AG09319 (cell line): ENCODE measurements around the gene BCAN.

ENCODE experiments used
- DNase-seq: peaks from one replicate; pipeline ENCODE4 v3.0.0-alpha.2; 2010; ENCODE audit warnings: low read depth; ENCODE audit errors: extremely low read depth
- TF ChIP-seq, protein P1 (sequence below): IDR thresholded peaks from 2 replicates; pipeline ENCODE4 v1.5.1; 2011; ENCODE audit warnings: low read depth, mild to moderate bottlenecking, inconsistent platforms, low read length, moderate library complexity

The BCAN gene

DNA sequence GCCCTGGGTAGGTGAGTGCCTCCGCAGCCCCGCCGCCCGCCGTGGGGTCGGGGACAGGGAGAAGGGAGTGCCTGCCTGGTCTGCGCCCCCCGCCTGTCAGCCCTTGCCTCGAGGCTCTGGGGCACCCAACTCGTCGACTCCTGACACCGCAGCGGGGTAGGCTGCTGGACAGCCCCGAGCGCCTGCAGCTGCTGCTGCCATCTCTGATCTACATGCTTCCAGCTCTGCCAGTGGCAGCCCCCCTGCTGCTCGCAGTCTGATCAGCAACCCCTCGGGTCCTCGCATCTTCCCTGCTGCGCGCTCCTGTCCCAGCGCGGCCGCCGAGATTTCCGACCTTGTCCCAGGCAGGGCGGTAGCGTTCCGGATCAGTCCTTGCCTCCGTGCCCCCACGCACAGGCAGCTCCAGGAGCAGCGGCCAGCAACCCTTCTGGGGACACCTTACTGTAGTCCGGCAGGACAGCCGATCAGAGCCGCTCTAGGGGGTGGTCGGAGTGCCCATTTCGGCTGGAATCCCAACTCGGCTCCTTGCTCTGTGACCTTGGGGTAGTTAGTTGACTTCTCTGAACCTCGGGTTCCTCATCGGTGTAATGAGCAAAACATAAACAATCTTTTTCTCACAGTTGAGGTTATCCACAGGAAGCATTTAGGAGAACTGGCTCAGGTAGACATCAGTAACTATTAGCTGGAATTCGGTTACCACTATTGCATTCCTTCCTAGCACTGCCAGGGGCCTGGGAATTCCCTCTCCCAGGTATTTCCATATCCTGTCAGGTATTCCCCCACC is 540 bp downstream of the BCAN start:
- DNase-seq = no peak
- TF ChIP-seq, protein P1, sequence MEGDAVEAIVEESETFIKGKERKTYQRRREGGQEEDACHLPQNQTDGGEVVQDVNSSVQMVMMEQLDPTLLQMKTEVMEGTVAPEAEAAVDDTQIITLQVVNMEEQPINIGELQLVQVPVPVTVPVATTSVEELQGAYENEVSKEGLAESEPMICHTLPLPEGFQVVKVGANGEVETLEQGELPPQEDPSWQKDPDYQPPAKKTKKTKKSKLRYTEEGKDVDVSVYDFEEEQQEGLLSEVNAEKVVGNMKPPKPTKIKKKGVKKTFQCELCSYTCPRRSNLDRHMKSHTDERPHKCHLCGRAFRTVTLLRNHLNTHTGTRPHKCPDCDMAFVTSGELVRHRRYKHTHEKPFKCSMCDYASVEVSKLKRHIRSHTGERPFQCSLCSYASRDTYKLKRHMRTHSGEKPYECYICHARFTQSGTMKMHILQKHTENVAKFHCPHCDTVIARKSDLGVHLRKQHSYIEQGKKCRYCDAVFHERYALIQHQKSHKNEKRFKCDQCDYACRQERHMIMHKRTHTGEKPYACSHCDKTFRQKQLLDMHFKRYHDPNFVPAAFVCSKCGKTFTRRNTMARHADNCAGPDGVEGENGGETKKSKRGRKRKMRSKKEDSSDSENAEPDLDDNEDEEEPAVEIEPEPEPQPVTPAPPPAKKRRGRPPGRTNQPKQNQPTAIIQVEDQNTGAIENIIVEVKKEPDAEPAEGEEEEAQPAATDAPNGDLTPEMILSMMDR = no peak

DNA sequence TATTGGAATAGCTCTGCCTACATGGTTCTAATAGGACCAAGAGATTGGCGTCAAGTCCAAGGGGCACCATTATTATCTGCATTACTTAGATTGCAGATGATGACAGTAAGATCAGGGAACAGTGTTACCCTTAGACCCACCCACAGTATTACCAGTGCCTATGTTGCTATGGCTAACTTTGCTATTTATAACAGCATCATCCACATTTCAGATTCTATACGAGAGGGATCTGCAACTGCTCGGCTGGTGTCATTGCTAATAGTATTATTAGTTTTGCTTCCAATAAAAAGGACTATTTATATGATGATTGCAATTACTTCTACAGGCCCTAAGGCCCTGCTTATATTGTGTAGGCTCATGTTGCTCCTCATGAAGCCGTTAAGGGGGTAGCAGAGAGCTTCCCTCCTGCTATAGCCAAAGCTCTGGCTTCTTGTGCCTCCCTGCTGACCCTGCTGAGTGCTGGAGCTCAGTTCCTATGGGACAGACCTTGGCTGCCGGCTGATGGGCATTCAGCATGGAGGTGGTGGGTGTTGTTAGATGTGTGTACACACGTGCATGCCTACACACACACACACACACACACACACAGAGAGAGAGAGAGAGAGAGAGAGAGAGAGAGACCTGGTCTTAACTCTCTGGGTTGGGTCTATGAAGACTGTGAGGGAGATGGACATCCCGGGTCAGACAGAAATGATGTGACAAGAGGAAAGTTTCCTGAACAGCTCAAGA is 1.3 kb downstream of the BCAN start:
- no peak for DNase-seq
- TF ChIP-seq, protein P1 = no peak

DNA sequence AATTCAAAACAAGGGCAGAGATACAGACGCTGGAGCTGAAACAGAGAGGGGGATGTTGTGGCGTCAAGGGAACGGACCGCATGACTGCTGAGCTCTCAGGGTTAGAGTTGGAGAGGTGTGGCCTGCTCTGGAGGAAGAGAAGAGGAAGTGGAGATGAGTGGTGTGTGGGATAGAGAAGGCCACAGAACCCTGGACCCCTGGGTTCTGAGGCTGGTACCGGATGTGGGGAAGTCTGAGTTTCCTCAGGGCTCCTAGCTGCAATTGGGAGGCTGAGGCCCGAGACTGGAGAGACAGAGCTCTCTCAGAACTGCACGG is 1.8 kb downstream of the BCAN start:
- DNase-seq = no peak
- TF ChIP-seq, protein P1 = no peak

DNA sequence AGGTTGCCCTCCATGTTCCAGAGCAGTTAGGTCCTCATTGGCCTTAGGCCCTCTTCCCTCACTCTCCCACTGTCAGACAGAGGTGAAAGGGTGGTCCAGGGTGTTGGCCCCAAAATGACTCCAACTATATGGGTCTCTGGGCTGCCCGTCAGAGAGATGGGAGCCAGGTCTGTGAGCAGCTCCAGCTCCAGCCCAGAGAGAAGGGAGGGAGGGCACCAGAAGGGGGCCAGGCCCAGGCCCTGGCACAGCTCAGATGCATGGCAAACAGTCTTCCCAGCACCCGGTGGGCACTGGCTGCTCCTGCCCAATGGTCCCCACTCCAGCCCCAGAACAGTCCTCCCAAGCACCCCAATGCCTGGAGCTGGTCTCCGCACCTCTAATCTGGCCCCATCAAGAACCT is 2.2 kb downstream of the BCAN start:
- TF ChIP-seq, protein P1 = no peak
- no peak for DNase-seq

DNA sequence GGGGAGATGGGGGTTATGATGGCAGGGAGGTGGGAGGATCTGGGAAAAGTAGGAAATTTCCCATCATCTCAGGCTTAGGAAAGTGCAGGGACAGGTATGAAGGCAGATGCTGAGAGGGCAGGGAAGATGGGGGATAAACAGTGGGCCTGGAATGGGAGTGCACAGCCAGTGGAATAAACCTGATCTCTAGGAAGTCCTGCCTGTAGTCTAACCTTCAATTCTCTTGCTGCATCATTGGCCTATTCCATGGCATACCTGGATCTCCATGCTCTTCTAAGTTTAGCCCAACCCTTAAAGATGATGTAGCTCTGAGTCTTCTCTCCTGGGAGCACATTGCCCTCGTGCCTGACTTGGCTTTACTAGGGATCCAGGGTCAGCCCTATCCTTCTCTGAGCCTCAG is 2.7 kb downstream of the BCAN start:
- DNase-seq = no peak
- TF ChIP-seq, protein P1 = no peak

DNA sequence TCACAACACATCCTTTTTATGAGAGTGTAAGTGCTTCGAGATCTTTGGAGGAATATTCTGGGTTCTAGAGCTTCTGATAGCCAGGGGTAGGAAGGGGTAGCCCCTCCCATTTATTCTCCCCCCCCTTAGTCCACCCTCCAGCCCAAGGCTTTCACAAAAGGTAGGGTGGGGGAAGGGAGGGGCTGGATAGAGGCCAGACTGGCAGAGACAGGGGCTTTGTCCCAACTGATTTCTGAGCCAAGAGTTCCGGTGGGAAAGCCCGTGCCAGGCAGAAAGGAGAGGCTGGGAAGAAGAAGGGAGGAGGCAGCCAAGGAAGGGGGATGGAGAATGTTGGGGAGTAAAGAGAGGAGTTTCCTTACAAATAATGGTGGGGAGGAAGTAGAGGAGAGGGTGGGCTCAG is 3.1 kb downstream of the BCAN start:
- TF ChIP-seq, protein P1 = no peak
- DNase-seq = no peak

DNA sequence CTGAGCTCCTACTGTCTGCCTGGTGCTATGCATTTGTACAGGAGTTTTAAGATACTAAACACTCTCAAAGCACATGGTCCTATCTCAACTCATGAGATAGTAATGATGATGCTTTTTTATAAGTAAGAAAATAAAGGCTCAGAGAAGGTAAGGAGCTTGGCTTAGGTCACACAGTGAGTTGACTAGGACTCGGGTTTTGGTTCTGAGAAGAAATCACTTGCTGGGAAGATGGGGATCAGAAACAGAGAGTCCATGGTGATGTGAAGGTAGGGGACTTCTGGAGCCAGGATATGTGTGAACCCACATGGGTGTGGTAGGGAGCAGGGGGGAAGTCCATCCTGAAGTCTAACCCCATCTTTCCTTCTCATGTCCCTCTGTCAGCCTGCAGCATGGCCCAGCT is 3.7 kb downstream of the BCAN start:
- TF ChIP-seq, protein P1 = no peak
- no peak for DNase-seq
